Stimulated activated CD8-positive, alpha-beta memory T cell treated with anti-CD3 and anti-CD28 coated beads, Interleukin-15, amount 100 ng/mL, for 4 hours (primary cell): ENCODE measurements around the gene ZNG1B.
"Not testable (repeated sequence)": the region's sequence is repeated elsewhere in the genome, so short reads cannot be mapped to it uniquely, and the experiment has no call there.

Experiments
- DNase-seq, 2 donors: peaks; one replicate each; pipeline ENCODE4 v3.0.0-alpha.2; 2020; ENCODE audit warnings: low read depth in 2 of 2

ZNG1B gene

GRCh38 chr2:113437508-113438465 lies at the start of gene ZNG1B:
ZNG1B (plus strand) TSS chr2:113437691; CDS start chr2:113437869, 178 bp downstream.
- DNase-seq, result peak; percentile 56

GRCh38 chr2:113390124-113390849 lies 47.2 kb upstream of the ZNG1B start:
- peak in 1 of 2 donors; percentile 38 for DNase-seq

- no peak for DNase-seq
These were observed 46.4 kb upstream of the ZNG1B start for GRCh38 chr2:113391073-113391472.

GRCh38 chr2:113406114-113406513 lies 31.4 kb upstream of the ZNG1B start:
- no peak for DNase-seq

GRCh38 chr2:113407446-113408099 lies 29.9 kb upstream of the ZNG1B start:
- no peak for DNase-seq

GRCh38 chr2:113411725-113412352 lies 25.7 kb upstream of the ZNG1B start:
- DNase-seq, result not testable (repeated sequence)

GRCh38 chr2:113412774-113413173 lies 24.7 kb upstream of the ZNG1B start:
- DNase-seq, result not testable (repeated sequence)

- DNase-seq, result not testable (repeated sequence)
These were observed 5.7 kb upstream of the ZNG1B start for GRCh38 chr2:113431773-113432172.

GRCh38 chr2:113433468-113433867 lies 4.0 kb upstream of the ZNG1B start:
- DNase-seq, result not testable (repeated sequence)

GRCh38 chr2:113465770-113466169 lies 28.3 kb downstream of the ZNG1B start:
- not testable (repeated sequence) for DNase-seq

GRCh38 chr2:113476688-113477368 lies 39.3 kb downstream of the ZNG1B start:
- DNase-seq, result not testable (repeated sequence)

GRCh38 chr2:113496527-113496926 lies 59.0 kb downstream of the ZNG1B start:
- DNase-seq, result not testable (repeated sequence)

GRCh38 chr2:113498365-113498764 lies 60.9 kb downstream of the ZNG1B start, which contains the start of gene FOXD4L1:
FOXD4L1 (plus strand) TSS chr2:113498665; CDS start chr2:113499257, 592 bp downstream.
- DNase-seq, result not testable (repeated sequence)

GRCh38 chr2:113499019-113499885 lies 61.8 kb downstream of the ZNG1B start:
- not testable (repeated sequence) for DNase-seq

- DNase-seq, result not testable (repeated sequence)
These were observed 62.6 kb downstream of the ZNG1B start for GRCh38 chr2:113499886-113500722.

- DNase-seq, result not testable (repeated sequence)
These were observed 63.2 kb downstream of the ZNG1B start for GRCh38 chr2:113500723-113501038.

- not testable (repeated sequence) for DNase-seq
These were observed 65.0 kb downstream of the ZNG1B start for GRCh38 chr2:113502216-113503093.
